Measurements from ENCODE around the gene PARD3B.

PARD3B gene

DNA sequence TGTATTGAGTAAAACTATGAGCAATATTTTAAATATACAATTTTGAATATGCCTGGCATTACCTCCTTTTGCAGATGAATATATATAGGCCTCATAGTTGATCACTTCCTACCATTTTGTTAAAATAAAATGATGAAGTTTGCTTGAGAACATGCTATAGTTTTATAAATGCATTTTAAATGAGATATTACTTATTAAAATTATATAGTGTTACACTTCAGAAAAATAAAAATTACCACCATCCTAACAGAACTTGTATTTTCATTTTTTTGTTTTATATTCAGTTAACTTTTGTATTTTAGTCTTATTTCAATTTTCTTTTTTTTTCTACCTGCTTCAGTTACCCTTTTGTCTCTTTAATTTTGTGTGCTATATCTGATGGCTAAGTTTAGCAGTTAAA, 426.9 kb downstream of the PARD3B start:
- no peak for DNase-seq

DNA sequence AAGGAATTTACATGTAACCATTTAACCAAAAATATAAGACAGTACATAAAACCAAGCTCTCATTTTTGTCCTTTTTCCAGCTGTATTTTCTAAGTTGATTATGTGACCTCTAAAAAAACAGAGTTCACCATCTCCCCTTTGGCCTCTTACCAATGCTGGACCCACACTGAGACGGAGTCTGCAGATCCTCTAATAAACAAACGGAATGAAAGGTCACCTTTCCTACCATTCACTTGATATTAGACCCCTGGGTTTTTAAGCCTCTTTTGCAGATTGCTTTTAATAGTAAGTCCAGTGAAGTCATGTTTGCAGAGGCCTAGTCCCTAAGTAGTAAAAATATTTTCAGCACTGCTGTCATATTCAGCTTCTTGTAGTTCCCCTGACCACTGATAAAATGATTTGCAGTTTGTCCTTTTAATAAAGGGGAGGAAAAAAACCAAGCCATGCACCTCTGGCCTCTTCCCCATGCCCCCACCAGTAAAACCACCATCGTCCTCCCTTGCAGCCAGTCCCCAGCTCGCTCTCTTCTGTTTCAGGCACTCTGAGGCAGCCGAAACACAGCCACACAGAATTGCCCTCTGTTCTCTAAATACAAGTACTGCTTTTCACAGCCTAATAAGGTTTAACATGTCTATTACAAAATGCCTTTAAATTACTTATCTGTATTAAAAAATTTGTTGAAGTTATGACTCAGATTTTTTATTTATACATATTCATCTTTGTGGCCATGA, 427.5 kb downstream of the PARD3B start:
- no peak for DNase-seq

DNA sequence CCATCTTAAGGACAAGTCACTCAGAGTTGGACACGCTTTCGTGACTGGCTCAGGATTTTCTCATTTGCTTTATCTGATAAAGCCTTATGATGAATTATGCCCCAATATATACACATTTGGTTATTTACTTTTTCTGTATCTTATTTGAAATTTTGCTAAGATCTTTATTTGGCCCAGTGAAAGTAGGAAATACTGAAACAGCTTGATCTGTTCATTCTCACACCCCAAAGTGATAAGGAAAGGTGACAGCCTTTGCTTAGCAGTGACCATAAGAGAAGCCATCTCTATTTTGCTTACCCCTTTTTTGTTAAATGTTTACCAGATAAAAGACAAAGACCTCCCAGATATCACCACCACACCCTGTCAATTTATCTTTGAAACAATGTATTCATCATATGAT, 428.3 kb downstream of the PARD3B start:
- DNase-seq = no peak

DNA sequence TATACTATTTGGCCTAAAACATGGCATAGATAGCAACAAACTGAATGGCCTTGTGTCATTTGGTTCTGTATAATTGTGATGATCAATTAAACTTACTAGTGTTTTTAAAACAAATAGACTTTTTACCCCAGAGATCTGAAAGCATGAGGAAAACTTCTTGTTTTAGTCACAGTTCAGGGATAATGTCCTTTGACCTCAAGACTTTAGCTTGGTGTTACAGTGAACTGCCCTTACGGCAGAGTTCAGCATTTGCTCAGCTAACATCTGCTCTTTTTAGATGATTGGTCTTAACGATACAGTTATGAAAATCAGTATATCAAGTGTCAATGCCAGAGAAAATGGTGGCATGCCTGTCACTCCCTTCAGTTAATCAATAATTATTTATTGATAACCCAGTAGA, 429.2 kb downstream of the PARD3B start:
- DNase-seq = no peak

DNA sequence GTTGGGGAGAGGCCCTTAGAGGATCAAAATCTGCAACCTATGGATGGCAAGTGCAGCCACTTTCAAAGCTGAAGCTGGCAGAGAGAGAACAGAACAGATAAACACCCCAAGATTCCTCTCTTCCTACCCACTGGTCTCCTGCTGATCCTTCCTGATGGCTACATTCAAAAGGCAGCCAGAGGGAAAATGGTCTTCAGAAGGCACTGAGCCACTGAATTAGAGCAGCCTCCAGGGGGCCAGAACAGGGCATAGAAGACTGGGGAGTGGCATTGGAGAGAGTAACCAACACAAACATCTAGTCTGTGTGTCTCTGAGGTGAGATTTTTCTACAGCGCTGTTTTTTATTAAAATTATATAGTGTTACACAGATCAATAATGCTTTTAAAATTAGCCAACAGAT, 432.6 kb downstream of the PARD3B start:
- no peak for DNase-seq

DNA sequence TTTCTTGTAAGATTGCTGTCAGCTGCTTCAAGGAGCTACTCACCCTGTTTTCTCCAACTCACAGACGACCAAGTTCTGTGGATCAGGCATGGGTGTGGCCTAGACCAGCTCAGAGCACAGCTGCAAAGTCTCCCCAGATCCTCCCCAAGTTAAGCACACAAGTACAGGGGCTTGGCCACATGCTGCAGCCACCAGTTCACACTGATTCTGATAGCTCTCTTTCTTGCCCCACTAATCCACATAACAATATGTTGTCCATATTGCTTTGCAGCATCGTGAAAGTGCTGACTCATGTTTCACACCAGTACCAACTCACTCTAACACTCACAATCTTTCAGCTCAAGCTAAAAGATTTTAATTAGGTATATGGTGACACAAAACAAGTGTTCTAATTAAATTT, 437.0 kb downstream of the PARD3B start:
- DNase-seq = no peak

DNA sequence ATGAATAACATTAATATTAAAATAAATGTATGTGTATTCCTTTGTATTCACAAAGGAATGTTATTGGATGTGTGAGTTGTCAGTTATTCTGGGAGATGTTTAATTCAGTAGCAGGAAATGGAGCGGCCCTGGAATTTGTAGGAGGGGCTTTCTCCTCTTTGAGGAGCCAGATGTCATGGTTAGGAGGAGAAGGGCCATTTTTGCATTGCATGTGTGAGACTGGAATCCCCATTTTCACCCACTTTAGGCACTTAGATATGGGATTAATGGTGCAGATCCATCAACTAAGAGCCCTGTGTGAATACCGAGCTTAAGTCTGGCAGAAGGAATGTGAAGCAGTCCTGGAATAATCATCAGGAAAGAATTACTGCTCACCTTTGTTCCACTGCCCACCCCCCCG, 439.2 kb downstream of the PARD3B start:
- DNase-seq = no peak

DNA sequence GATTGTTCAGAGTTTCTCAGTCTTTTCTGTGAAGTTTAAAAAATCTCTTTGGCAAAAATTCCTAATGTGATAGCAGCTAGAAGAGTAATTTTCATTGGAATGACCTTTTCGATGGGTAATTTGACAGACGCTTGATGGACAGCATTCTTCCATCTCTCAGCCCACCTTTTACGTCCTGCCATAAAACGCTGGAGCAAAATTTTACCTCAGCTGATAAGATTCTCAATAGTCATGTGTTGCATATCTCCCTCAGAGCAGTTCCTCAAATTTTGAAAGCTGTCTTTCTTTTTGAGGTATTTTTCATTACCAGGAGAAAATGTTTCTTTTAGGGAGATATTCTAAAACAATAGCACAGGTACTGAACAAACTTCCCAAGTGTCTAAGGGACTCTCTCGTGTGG, 441.4 kb downstream of the PARD3B start:
- no peak for DNase-seq

DNA sequence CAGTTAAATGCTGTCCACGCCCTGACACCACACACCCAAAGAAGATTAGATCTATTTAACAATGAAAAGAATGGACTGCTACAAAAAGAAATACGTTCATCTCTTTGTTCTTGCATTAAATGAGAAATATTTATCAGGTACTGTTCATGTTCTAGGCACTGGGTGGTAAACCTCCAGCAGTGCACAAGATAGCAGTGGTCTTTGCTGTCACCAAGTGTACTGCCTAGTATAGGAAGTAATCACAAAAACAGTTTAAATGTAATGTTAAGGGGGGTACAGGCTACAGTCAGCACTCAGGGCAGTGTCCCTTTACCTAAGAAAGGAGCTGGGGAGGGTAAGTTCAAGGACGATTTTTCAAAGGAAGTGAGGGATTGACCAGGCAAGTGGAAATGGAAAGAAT, 443.6 kb downstream of the PARD3B start:
- no peak for DNase-seq

DNA sequence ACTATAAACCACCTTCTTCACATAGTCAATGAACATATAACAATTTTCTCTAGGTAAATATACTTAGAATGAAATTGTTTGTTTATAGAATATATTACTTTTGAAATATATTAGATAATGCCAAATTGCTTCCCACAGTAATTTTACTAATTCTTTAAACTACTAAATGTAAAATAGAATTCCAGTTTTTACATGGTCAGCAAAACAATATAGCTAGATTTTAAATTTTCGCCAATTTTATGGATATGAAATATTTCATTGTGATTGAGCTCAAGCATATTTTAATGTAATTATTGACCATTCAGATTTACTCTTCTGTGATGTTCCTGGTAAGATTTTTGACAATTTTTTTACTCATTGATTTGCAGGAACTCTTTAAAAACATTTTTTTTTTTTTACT, 444.6 kb downstream of the PARD3B start:
- no peak for DNase-seq

DNA sequence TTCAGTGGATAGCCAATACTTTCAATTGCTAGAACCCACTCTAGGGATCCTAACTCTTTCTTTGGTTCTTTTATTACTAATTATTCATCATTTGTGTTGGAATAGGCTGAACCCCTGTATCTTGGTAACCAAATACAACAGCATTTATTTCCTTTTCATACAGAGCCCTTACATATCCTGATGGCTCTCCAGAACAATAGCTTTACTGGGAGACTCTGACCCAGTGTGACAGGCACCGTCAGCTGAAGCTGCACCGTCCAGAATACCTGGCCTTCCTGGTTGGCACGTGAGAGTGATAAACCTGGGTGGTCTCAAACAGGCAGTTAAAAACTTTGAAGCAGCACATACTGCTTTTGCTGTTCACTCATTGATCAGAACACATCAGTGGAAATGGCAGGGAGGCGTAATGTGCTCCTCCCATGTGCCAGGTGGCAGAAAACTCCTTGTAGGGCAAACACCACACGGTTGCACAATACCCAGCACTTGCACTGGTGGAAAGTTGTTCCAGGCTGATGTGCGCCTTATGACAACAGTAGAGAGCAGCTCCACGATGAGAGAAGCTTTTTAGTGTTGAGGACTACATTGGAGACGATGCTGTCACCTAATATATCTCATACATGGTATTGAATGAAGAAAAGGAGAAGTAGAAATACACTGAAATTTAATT, 456.2 kb downstream of the PARD3B start:
- DNase-seq = no peak

DNA sequence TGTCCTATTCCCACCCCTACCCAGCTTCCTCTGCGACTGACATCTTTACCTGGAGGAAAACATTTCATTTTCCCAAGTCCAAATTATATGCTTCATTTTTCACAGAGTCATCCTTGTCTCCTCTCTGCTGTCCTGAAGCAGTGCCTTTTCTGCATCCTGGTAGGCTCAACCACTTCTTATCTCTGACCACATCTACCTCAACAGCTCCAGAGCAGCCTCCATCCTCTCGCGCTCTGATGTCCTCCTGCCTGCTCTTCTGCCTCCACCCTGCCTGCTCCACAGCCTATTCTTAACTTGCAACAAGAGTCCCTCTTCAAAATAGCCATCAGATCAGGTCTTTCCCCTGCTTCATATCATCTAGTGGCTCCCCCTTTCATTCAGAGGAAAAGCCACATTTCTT, 457.1 kb downstream of the PARD3B start:
- DNase-seq = no peak

DNA sequence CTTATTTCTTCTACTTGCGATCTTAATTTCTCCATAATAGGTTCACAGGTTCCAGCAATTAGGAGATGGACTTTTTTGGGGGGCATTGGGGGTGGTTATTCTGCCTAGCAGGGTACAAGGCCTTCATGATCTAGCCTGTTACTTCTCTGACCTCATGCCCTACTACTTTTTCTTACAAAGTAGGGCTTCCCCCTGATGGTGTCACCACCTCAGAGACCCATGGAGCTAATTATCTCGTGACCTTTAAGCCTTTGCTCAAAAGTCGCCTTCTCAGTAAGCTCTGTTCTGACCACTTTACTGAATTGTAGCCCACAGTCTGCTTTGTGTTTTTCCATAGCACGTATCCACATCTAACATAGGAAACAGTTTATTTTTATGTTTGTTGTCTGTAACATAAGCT, 458.0 kb downstream of the PARD3B start:
- DNase-seq = no peak

DNA sequence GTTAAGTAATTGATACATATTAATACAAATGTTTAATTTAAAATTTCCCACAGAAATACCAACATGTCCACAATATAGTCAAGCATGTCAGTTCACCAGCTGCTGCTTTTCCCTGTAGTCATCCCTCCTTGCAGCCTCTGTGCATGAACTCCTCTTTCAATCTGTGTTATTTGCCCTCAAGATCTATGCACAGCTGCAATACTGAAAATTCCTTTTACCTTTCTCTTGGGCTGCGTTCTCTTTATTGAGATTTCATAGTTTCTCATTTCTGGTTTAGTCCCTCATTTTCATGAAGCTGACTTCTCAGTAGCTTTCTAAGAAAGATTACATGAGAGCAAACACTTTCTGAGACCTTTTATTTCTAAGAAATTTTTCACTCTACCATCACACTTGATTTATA, 464.9 kb downstream of the PARD3B start:
- no peak for DNase-seq

DNA sequence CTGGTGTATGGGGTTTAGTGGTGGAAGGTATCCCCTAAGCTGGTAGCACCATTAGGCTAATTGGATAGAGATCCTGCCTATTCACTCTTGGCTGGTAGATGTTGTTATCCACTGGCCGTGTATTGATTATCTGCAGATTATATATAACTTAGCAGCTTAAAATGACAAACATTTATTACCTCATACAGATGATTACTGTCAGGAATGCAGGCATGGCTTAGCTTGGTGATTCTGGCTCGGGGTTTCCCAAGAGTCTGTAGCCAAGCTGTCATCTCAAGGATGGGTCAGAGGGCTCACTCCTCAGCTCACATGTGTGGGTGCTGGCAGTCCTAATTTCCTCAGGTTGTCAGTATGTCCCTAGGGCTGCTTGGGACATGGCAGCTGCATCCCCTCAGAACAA, 465.8 kb downstream of the PARD3B start:
- no peak for DNase-seq

DNA sequence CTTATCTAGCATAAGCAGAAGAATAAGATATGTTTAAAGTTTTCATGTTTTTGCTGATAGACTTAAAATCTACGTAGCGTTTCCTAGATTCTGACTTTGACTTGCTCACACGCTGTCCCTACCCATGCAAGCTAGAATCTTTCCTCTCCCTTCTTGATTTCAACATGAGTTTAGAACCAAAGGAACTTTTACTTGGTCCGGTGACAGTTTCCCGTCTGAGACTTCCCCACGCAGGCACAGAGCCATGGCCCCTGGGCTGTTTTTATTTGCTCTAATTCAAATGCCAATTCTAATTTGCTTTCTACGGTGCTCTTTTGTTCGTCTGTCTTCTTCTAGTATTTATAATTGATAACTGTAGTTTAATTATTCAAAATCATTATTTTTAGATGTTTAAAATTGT, 467.7 kb downstream of the PARD3B start:
- no peak for DNase-seq

DNA sequence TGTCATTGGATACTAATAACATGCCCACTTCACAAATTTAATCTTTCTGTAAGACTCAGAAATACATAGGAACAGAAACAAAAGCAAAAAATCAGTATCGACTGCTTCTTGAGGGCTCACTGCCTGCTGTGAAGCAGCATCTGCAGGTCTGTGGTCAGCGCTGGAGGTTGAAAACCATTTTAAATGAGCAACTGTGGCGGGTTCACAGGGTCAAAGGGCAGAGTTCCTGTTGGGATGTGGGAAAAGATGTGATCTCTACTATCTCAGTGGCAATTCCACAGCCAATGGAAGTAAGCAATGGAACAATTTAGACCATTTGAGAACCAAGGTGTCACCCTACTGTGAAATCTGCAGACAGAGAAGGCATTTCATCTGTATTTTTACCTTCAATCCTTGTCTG, 468.3 kb downstream of the PARD3B start:
- no peak for DNase-seq

DNA sequence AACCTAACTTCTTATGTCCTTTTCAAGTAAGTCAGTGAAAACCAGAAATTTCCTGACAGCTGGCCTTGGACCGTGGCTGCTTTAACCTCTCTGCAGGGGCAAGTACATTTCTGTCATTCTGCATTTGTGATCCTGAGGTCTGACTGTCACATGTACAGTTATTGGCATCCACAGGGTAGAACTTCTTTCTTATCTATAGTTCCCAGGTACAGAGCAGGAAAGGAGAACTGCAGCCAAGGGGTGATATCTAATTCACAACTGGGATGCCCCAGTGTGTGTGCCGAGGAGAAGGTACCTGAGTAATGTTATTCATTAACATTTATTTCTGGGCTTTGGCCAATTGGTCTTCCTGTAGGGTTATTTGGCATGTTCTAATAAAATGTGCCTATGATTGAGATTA, 468.9 kb downstream of the PARD3B start:
- DNase-seq = no peak

DNA sequence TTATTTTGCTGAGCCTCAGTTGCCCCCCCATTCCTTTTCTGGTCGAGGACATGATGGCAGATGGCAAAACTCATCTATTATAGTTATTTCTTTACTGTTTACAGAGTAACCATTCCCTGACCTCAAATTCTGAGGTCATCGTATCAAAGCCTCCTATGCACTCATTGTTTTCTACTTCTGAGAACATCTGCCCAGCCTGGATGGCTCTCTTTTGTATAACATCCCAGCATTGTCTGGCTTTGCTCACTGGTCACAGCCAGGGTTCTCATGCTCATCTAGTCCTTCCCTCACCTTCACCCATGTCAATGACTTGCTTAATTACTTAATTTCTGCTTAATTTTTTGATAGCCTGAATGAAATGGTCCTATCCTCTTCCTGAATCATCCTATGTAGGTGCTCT, 472.1 kb downstream of the PARD3B start:
- DNase-seq = no peak

DNA sequence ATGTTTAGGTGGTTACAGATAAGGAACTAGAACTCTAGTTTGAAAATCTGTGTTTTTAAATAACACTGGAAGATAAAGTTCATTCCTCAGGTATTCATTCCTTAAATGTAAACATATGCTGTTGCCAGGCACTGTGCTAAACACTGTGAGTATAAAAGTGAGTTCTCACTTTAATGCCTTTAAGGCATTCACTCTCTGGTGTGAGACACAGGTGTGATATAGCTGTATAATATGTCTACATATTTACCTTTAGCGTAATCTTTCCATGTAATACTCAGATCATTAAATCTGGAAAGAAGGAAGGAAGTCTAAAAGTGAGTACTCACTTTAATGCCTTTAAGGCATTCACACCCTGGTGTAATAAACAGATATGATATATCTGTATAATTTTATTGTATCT, 472.6 kb downstream of the PARD3B start:
- DNase-seq = no peak

DNA sequence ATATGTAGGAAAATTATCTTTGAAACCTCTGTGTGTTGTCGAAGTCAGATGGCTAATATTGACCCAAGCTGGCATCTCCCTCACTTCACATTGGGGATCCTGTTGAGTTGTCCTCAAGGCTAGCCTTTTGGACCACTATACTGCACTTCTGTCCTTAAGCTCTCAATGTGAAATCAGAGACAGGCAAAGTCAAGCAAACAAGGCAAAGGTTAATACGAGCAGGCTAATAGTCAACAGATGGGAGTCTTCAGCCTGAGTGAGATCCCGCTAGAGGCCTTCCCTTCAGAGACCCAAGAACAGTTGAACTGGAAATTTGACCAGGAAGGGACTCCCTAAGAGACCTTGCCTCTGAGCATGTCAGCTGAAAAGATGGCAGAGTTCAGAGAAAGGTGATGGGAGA, 475.4 kb downstream of the PARD3B start:
- no peak for DNase-seq

DNA sequence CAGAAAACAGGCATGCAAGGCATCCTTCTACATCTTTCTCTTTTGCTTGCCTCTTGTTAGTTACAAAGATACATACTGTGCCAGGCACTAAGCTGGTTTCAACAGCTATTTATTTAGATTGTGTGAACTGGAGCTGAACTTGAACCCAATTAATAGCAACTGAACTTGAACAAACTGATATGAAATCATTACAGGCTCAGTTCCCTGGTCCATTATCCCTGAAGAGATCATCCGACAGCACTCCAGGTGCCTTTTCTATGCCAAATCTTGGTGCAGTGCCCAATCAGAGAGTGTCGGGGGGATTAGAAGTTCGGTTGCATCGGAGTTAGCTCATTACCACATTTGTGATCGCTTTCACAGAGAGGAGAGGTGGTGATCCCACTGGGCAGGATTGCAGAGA, 477.6 kb downstream of the PARD3B start:
- DNase-seq = peak; percentile 34

DNA sequence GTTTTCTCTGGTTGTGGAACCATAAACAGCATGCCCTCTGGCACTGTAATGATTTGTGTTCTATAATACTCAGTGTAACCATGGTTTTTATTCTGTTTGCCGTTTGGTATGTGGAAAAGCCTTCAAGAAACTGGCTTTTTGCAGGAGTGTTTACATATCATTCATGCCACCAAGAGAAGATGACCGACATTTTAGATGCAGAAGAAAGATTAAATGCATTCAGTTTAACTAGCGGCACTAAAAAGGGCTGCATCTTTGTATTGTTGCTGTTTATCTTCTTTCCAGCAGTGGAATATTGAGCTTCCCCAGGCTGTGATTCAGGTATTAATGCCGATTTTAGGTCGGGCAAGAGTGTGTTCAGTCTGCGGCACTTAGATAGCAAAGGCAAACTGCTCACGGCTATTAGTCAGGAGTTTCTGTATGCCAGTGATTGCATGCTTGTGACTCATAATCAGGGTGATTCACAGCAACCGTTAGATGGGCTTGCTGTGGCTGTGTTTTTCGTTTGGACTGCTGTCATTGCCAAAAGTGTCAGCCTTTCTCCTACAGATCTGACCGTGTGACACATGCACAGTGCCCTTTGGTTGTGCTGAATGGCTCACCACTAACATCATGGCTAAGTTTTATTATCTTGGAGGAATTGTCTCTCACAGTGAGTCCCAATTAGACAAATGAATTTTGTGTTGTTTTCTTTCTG, 479.7 kb downstream of the PARD3B start:
- DNase-seq = no peak

DNA sequence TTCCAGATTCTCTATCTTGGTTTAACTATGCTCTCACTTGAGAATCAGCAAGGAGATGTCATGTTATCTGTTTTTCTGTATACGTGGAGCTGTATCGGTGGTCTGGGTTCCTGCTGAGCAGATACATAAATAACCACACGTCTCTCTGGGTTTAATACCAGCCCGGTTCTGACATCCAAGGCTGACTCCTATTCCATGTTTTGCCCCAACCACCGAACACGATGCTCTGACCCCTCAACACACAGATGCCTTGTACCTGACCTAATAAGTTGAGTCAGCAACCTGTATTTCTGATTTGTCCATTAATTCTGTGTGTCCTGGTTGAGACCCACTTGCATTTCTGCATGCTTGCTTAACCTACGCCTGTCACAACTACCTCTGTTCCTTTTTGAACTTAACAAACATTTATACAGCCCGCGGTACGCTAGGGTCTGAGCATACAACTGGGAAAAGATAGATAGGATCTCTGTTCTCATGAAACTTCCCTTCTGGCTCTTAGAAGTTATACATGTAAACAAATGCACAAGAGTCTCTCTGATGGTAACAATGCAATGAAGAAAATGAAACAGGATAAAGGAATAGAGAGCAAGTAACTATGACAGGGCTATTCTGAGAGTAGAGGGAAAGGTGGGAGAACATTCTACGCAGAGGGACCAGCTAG, 480.4 kb downstream of the PARD3B start:
- DNase-seq = no peak
